NCI-H82 treated with DMSO at 0.1 percent for 48 hours (cell line): ENCODE data around the gene FAM120B.
A peak's percentile ranks its signal among the peaks of the same experiment; 100 is the strongest.
"Not testable (repeated sequence)": the region's sequence is repeated elsewhere in the genome, so short reads cannot be mapped to it uniquely, and the experiment has no call there.

Experiments
- DNase-seq: peaks from one replicate; lab custom pipeline; 2025; ENCODE audit not compliant: unreplicated experiment; lab: John Stamatoyannopoulos, UW

FAM120B gene

DNA sequence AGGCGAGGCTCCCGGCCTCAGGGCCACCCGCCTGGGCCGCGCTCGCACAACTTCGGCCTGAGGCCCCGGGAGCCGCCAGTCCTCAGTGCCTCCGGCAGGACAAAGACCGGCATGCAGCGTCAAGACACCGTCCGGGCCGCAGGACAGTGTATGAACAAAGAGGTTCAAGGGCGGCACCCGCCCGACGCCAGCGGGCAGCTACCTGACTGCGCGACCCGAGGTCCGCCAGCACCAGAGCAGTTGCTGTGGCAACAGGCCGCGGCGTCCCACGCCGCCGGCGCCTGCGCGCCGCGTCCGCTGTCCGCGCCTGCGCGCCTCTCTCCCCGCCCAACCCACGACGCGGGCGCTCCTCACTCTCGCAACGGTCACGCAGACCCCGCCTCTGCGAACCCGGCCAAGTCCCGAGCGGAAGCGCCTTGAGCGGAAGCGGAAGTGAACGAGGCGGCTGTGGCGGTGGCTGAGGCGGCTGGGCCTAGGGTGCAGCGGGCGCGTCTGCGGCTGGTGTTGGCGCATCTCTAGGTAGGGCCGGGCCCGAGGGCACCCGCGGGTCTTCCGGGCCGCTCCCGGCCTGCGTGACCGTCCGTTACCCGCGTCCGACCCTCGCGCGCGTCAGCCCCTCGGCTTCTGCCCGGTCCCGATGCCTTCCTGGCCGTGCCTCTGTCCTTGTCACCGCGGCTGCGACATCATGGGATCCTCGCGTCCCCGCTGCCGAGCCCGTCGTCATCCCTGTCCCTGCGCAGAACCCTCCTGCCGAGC lies at the start of gene FAM120B:
TSS of gene FAM120B (plus strand) at position 435 of the 756 bp plus-strand sequence. CDS start 10,633 bp downstream, outside the sequence.
- peak; percentile 87 for DNase-seq

GRCh38 chr6:170257376-170257775 lies 49.2 kb upstream of the FAM120B start:
- no peak for DNase-seq

DNA sequence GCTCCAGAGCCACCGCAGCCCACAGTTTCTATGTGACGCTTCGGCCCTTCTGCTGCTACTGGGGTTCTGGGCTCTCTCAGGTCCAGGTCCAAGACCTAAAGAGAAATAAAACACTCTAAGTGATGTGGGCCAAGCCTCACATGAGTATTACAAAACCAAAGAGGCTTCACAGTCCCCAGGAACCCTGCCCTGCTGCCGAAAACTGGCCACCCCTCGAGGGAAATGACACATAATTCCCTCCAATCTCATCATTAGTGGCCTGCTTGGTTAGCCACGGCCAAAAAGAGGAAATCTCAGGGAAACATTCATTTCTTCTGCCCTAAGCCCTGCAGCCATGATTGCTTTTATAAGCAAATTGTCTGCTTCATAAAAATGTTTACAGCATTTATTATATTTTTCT lies 48.2 kb upstream of the FAM120B start:
- DNase-seq, result no peak

DNA sequence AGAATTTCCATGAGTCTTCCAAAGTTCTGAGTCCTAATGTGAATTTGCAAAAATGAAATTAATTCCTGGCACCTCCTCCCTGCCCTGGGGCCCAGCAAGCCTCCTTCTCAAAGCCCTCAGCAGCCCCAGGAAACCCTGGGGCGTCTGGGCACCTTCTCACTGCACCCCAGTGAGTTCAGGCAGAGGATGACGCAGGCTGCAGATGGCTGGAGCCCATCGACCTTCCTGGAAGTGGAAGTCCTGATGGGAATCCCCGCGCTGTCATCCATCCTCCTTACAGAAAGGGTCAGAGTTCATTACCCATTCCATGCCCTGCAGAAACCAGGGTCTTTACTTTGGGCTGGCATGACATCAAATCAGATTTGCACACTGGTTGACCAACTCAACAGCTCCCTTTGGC lies 47.3 kb upstream of the FAM120B start:
- DNase-seq, result no peak

DNA sequence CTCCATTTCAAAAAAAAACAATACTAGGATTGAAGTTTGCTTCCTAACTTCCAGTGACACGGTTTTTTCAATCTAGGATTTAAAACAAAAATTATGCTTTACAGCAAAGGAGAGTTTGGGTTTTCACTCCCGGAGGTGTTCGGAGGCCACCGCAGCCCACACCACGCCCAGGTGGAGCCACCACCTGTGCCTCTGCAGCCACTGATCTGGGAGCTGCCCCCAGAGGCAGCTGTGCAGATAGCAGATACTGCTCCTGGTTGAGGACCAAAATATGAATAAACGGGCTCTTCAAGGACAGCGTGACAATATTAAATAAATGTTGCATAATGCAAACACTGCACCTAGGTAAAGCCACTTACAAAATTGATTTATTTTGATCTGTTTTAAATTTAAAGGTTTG lies 45.9 kb upstream of the FAM120B start:
- DNase-seq, result no peak

DNA sequence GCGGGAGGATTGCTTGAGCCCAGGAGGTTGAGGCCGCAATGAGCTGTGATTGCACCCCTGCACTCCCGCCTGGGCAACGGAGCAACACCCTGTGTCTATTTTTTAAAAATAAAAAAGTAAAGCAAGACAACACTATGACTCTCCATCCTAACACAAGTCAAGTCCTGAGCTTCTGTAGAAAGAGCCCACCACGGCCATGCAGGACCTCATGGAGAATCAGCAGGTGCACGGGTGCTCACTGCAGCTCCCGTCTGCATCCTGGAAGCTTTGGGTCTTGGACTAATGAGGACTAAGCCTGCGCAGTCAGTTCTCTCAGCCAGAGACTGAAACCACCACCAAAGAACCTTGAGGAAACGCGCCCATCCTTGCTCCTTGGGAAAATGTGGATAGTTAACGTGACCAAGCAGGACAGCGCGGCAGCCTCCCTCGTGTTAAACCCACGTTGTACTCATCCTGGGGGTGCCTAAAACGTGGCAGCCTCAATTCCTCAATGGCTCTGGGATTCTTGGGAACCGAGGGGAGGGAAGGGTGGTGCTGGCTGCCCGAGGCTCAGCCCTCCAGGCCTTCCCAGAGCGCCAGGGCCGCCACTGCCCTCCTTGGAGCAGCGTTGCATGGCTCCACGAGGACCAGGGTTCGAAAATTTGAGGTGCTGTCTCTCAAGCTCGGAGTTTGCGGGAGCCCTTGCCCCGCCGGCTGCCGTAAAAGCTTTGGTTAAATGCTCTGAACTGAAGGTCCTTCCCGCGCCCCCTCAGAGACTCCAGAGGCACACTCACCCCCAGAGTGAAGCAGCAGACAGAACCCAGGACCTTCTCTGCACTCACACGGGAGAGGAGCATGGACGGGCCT lies 44.7 kb upstream of the FAM120B start:
- no peak for DNase-seq

DNA sequence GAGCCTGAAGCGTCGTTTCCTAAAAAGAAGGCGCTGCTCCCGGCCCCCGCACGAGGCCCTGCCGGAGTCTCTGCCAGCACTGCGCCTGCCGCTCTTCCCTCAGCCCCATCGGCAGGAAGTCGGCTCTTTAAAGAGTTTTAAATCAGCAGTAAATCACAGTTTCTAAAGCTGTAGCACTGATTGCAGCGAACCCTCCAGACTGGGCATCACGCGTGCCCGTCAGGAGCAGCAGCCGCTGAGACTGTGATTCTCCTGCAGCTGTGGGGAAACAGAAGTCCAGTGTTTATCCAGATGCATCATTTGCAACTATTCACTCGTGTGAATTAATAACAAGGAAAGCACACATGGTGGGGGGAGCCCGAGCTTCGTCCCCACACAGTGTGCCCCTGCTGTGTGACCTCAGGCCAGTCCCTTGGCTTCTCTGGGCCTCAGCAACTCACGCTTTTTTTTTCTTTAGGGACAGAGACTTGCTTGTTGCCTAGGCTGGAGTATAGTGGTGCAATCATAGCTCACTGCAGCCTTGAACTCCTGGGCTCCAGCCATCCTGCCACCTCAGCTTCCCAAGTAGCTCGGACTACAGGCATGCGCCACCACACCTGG lies 44.0 kb upstream of the FAM120B start:
- DNase-seq, result no peak

DNA sequence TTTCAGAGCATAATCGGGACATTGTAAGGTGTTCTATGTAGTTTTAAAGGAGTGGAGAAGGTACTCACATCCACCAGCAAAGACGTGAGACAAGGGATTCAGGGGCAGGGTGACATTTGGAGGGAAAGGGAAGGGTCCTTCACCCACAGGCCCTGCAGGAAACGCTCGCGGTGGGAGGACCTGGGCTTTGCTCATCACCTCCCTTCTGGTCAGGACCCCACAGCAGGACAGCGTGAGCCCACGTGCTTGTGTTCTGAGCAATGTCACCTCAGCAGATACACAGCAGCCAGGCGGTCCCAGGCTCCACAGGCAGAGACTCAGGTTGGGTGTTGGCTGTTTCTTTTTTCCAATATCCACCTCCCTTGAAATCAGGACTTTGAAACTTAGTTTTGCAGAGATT lies 43.1 kb upstream of the FAM120B start:
- DNase-seq, result no peak

- DNase-seq, result no peak
These were observed 42.5 kb upstream of the FAM120B start for GRCh38 chr6:170264086-170264485.

DNA sequence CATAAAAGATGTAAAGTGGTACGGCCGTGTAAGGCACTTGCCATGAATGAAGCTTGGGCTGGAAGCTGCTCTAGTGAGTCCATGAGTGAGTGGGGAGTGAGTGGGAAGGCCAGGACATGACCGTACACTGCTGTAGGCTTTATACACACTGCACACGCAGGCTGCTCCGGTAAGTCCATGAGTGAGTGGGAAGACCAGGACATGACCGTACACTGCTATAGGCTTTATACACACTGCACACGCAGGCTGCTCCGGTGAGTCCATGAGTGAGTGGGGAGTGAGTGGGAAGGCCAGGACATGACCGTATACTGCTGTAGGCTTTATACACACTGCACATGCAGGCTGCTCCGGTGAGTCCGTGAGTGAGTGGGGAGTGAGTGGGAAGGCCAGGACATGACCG lies 41.9 kb upstream of the FAM120B start:
- not testable (repeated sequence) for DNase-seq

GRCh38 chr6:170265655-170266054 lies 40.9 kb upstream of the FAM120B start:
- no peak for DNase-seq

GRCh38 chr6:170266061-170266825 lies 40.3 kb upstream of the FAM120B start:
- peak; percentile 43 for DNase-seq

- DNase-seq, result no peak
These were observed 38.9 kb upstream of the FAM120B start for GRCh38 chr6:170267688-170268087.

DNA sequence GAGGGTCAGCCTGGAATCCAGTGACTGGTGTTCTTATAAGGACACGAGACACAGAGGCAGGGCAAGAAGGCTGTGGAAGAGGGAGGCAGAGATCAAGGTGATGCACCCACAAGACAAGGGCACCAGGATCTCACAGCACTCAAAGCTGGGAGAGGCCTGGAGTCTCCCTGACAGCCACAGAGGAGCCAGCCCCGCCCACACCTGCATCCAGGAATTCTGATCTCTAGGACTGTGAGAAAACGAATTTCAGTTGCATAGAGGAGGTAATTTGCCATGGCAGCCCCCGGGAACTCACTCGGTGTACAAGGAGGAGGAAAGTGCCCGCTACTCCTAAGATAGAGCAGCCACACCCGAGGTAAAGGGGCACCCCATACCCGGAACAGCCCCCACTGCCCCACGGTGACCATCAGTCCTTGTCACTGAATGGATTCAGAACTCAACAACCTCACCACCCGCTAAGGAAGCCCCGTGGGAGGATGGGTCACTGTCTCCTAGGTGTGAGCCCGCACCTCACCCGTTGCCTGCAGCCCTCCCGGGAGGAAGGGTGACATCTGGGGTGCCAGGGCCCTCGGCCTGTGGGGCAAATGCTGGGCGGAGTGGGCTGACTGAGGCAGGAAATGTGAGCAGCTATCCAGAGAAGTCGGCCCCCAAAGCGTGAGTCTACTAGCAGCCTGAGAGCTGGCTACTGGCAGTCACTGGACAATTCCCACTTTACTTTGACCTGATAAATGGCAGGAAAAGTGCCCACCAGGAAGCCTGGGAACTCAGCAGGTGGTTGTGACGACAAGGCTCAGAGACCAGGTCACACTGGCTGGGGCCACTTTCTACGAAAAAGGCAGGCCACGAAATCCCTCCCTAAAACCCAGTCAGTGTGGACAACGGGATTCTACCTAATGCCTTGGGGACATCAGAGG lies 38.1 kb upstream of the FAM120B start:
- no peak for DNase-seq

- DNase-seq, result no peak
These were observed 37.3 kb upstream of the FAM120B start for GRCh38 chr6:170269151-170269845.

GRCh38 chr6:170269846-170270541 lies 36.6 kb upstream of the FAM120B start:
- no peak for DNase-seq

DNA sequence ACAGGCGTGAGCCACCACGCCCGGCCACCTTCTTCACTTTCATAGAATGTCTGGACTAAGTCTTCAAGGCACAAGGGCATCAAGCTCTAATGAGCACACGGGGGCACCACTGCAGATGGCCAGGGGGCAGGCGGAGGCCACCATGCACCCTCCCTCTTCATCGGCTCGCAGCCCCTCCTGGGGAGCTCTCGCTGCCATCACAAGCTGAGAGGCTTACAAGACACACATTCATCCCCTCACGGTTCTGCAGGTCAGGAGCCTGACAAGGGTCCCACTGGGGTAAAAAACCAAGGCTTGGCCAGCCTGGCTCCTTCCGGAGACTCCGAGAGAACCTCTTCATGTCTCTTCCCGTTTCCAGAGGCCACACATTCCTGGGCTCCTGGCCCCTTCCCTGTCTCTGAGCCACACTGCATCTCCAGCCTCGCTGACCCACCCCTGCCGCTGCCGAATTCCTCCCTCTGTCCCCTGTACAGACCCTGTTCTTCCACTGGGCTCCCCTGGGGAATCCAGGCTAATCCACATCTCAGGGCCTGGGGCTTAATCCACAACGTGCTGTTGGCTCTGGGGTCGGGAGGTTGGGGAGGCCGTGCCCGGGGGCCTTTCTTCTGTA lies 35.5 kb upstream of the FAM120B start:
- DNase-seq, result peak; percentile 16

DNA sequence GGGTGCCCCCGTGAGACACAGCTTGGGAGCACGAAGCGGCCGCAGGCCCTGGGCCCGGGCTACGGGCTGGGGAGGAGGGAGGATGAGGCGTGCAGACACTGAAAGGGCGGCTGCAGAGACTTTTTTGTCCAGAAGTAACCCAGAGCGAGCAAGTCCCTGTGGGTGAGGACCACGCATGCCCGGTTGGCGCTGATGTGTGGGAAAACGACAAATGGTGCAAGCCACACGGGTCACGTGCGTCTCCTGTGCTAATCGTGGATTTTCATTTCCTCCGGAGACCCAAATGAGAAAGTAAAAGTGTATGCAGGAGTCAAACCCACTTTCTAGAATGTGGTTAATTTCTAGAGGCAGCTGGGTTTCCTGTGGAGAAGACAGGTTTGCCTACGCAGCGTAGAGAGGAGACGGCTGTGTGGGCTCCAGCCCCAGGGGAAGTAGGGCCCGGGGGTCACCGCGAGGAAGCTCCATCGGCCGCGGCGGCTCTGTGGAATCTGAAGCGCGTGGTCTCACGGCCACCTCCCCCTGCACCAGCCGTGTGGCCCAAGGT lies 34.7 kb upstream of the FAM120B start:
- DNase-seq, result no peak
